ENCODE results near the gene ETFBKMT.

DNA sequence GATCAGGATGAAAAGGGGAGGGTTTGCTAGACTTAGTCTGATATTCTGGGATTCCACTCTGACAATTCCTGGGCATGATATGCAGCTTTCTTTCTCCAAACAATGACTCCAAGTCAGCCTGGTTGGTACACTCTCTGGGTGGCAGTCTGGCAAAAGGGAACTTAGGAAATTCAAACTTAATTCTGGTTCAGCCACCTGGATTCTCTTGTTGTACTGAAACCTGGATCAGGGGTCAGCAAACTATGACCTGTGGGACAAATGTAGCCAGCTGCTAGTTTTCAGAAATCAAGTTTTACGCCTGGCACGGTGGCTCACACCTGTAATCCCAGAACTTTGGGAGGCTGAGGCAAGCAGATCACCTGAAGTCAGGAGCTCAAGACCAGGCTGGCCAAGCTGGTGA, 63.1 kb downstream of the ETFBKMT start:
- no peak for TF ChIP-seq POLR2A (IDR thresholded peaks at IDR 0.05)
- TF ChIP-seq CTCF (IDR thresholded peaks at IDR 0.05) = no peak
- TF ChIP-seq POLR2AphosphoS5 (IDR thresholded peaks at IDR 0.05) = no peak
